K562 (cell line): Measurements from ENCODE around the gene ZNF322. TPM values are rescaled to one million over a fixed set of nuclear protein-coding genes. Genes with fewer than 3 reads are reported as not detected.

Experiments
- ATAC-seq: fragments of 200-7000 bp; cut with Tn5 transposase; 3 replicates; pipeline ENCODE4 v1.9.1; 2020; ENCODE audit warnings: moderate library complexity
- BruUV-seq: library from RNA; stranded (reverse); fragments of 400-500 nt; replicated peaks from 2 replicates; lab custom pipeline; 2021; lab: Mats Ljungman, UMichigan
- CTCF ChIA-PET: fragments of 300-600 bp; formaldehyde crosslinking; extraction: SDS; loops from one replicate; lab custom pipeline; 2021; ENCODE audit warnings: low intra/inter-chr PET ratio; lab: Yijun Ruan, JAX
- POLR2A ChIA-PET: fragments of 300-600, 350-650 bp; sonication (Branson Sonifier 250); formaldehyde crosslinking; extraction: SDS; loops from one replicate; lab custom pipeline; 2021; ENCODE audit warnings: antibody characterized with exemption, inconsistent platforms; lab: Yijun Ruan, JAX
- DNase-seq, 4 experiments: peaks; one replicate each; pipeline versions ENCODE4 v3.0.0 to v3.0.0-alpha.2; 2011 to 2018; ENCODE audit warnings: low spot score in 3 of 4, mixed read lengths in 3 of 4; ENCODE audit errors: extremely low read depth in 1 of 4
- FAIRE-seq: peaks from 2 replicates; lab custom pipeline; 2011; peaks lifted over from hg19 to GRCh38; lab: Jason Lieb, UNC
- H2AFZ ChIP-seq: 2 replicates; pipeline ENCODE4 v1.6.0; 2011; ENCODE audit warnings: low read depth, low read length, control low read depth, inconsistent platforms
- H3K27ac ChIP-seq: fragments of 200-600 bp; 3 replicates; pipeline ENCODE4 v1.8.0; 2011; ENCODE audit warnings: low read depth, mild to moderate bottlenecking, control low read depth, inconsistent platforms, low read length, moderate library complexity, mixed read lengths; ENCODE audit errors: extremely low read depth
- H3K27me3 ChIP-seq, 2 experiments: fragments of 300-600 bp in 1 of 2; 2 replicates in 1 of 2; 3 replicates in 1 of 2; pipeline versions ENCODE4 v1.6.0 to v1.8.0; 2011; ENCODE audit warnings: inconsistent platforms in 2 of 2, low read length in 2 of 2, mild to moderate bottlenecking in 1 of 2, mixed read lengths in 1 of 2, moderate library complexity in 1 of 2; ENCODE audit not compliant: control insufficient read depth in 2 of 2, insufficient read depth in 2 of 2
- H3K36me3 ChIP-seq: fragments of 300-600 bp; 3 replicates; pipeline ENCODE4 v1.8.0; 2011; ENCODE audit warnings: mild to moderate bottlenecking, low read length, inconsistent platforms; ENCODE audit not compliant: control insufficient read depth, insufficient read depth
- H3K4me1 ChIP-seq, 2 experiments: fragments of 200-600 bp in 1 of 2; replicated peaks in 1 of 2; 2 replicates in 1 of 2; 3 replicates in 1 of 2; pipeline versions ENCODE4 v1.5.1 to v1.8.0; 2011; ENCODE audit warnings: inconsistent platforms in 2 of 2, low read length in 2 of 2, mild to moderate bottlenecking in 1 of 2, mixed read lengths in 1 of 2, moderate library complexity in 1 of 2; ENCODE audit not compliant: control insufficient read depth in 2 of 2, insufficient read depth in 2 of 2
- H3K4me2 ChIP-seq: 2 replicates; pipeline ENCODE4 v1.6.1; 2011; ENCODE audit warnings: low read length, control low read depth, inconsistent platforms, mixed read lengths; ENCODE audit not compliant: insufficient read depth
- H3K4me3 ChIP-seq: fragments of 200-600 bp; sonication (generic), shearing (Covaris generic); 2 replicates; pipeline ENCODE4 v1.5.1; 2016; ENCODE audit warnings: control low read depth, inconsistent platforms
- H3K79me2 ChIP-seq: fragments of 200-600 bp; 3 replicates; pipeline ENCODE4 v1.8.0; 2011; ENCODE audit warnings: low read length, inconsistent platforms; ENCODE audit not compliant: control insufficient read depth, insufficient read depth
- H3K9ac ChIP-seq, 2 experiments: 2 replicates each; pipeline versions ENCODE4 v1.6.0 to v1.6.1; 2011; ENCODE audit warnings: low read depth in 2 of 2, low read length in 2 of 2, control low read depth in 1 of 2, inconsistent platforms in 1 of 2, mild to moderate bottlenecking in 1 of 2, mixed read lengths in 1 of 2; ENCODE audit not compliant: insufficient read depth in 1 of 2
- H3K9me1 ChIP-seq: one replicate; pipeline ENCODE4 v1.6.0; 2011; ENCODE audit warnings: inconsistent platforms, mild to moderate bottlenecking, low read length, moderate library complexity; ENCODE audit not compliant: control insufficient read depth, insufficient read depth
- H3K9me3 ChIP-seq: replicated peaks from 2 replicates; pipeline ENCODE4 v1.5.1; 2011; ENCODE audit warnings: low read depth, low read length, inconsistent platforms; ENCODE audit not compliant: control insufficient read depth, insufficient read depth
- H4K20me1 ChIP-seq: replicated peaks from 2 replicates; pipeline ENCODE4 v1.6.1; 2011; ENCODE audit warnings: low read length, inconsistent platforms, mixed read lengths; ENCODE audit not compliant: control insufficient read depth, insufficient read depth
- BDP1 ChIP-seq: IDR thresholded peaks from 3 replicates; pipeline ENCODE4 v1.6.1; 2011; ENCODE audit not compliant: insufficient read length, insufficient read depth
- CREB3 ChIP-seq: fragments of 450-650 bp; conservative IDR thresholded peaks from 2 replicates; pipeline ENCODE4 v1.6.1; 2016; ENCODE audit warnings: missing genetic modification characterization, low read depth, mild to moderate bottlenecking, missing compliant biosample characterization, moderate library complexity
- HNRNPH1 ChIP-seq: fragments of 200-400 bp; formaldehyde crosslinking; optimal IDR thresholded peaks from 2 replicates; pipeline ENCODE3; 2017; ENCODE audit warnings: low read depth, mild to moderate bottlenecking, low read length, moderate library complexity
- KAT2B ChIP-seq: IDR thresholded peaks from one replicate; pipeline ENCODE4 v1.6.1; 2012; ENCODE audit warnings: low read depth, mild to moderate bottlenecking, control low read depth, inconsistent platforms, low read length, moderate library complexity
- PML ChIP-seq: IDR thresholded peaks from 2 replicates; pipeline ENCODE4 v1.6.1; 2012; ENCODE audit warnings: low read length, inconsistent platforms
- RCOR1 ChIP-seq, 2 experiments: IDR thresholded peaks; 2 replicates each; pipeline ENCODE4 v1.6.1; 2012; ENCODE audit warnings: low read depth in 2 of 2, low read length in 2 of 2, borderline replicate concordance in 1 of 2, improper control_type of control experiment in 1 of 2
- SMAD1 ChIP-seq: fragments of 150-350 bp; IDR thresholded peaks from 2 replicates; pipeline ENCODE4 v1.6.1; 2014; ENCODE audit warnings: low read length, low read depth; ENCODE audit not compliant: partially characterized antibody
- SP1 ChIP-seq: sonication (generic); formaldehyde crosslinking; IDR thresholded peaks from 2 replicates; pipeline ENCODE4 v1.8.1; 2022; ENCODE audit warnings: mild to moderate bottlenecking, missing genetic modification reagents
- THAP7 ChIP-seq: fragments of 250-450 bp; sonication (Bioruptor Pico); IDR thresholded peaks from 2 replicates; pipeline ENCODE4 v1.5.0; 2021
- WGBS: fragments of 100-300 bp; shearing (Covaris generic); methylation state at CpG from one replicate; pipeline ENCODE4 v1.1.6; 2016; ENCODE audit warnings: low coverage, mixed read lengths; ENCODE audit not compliant: insufficient coverage; ENCODE audit errors: missing lambda C conversion rate; 5-methylcytosine and 5-hydroxymethylcytosine counted together
- in situ Hi-C: fragments of 300-500 bp; cut with MboI; formaldehyde crosslinking; loops from 4 replicates; pipeline ENCODE4 v1.15.0; 2018; ENCODE audit warnings: inconsistent platforms, mixed read lengths
- intact Hi-C: fragments of 100-400 bp; cut with micrococcal nuclease; formaldehyde crosslinking; loops from 2 replicates; pipeline ENCODE4 v1.14.2; 2022
- polyA plus RNA-seq, 8 experiments: library from polyadenylated mRNA; depleted of rRNA in 4 of 8; stranded (reverse) in 5 of 8; unstranded in 3 of 8; fragments of >200 nt; fragmentation: Nextera tagmentation in 2 of 8; fragmentation: Illumina TruSeq in 1 of 8; extraction: Ambion mirVana in 2 of 8; extraction: Trizol in 1 of 8; gene quantifications; 2 replicates each; pipeline versions ENCODE4 v1.2.1 to v1.2.3, GENCODE V29; 2011 to 2014; ENCODE audit warnings: inconsistent platforms in 1 of 8, missing spikeins in 1 of 8
- total RNA-seq, 7 experiments: library from RNA; depleted of rRNA in 6 of 7; stranded (reverse); fragments of >200 nt in 6 of 7; fragmentation: Illumina TruSeq in 2 of 7; extraction: Trizol in 2 of 7; gene quantifications; 2 replicates each; pipeline versions ENCODE4 v1.2.1 to v1.2.3, GENCODE V29; 2011 to 2021; ENCODE audit warnings: low replicate concordance in 1 of 7
- TF ChIP-seq, protein P1 (sequence below), 2 experiments: fragments of 450-650 bp in 1 of 2; sonication (generic) in 1 of 2; formaldehyde crosslinking; conservative IDR thresholded peaks; 2 replicates each; pipeline versions ENCODE4 v1.4.0 to v1.8.1; 2020 to 2022; ENCODE audit warnings: mild to moderate bottlenecking in 1 of 2, missing genetic modification reagents in 1 of 2

ZNF322 gene
- total and polyA plus RNA-seq, 9 of the 15 experiments (the other 6 are each of a cell fraction or from before 2014, with no cell fraction given): 4.7 to 31.2 (median 18.7) TPM

- H3K27me3 ChIP-seq: no peaks in the 10 kb centered on the region
- H3K4me2 ChIP-seq: peak overlapping the region; percentile 79
- H3K27ac ChIP-seq: peak overlapping the region; percentile 52; the same call in 2 of the 3 replicates
- ATAC-seq (0 out of 3 replicates have a peak, but pooled peaks have one; percentile 1), DNase-seq (peak in 1 of 4 experiments; percentile 64), FAIRE-seq (peak; percentile 78)
- peaks cover 19% of the 10 kb centered on the region for H3K79me2 ChIP-seq
- peaks cover 7% of the 10 kb centered on the region for H3K36me3 ChIP-seq
- H3K4me3 ChIP-seq: peak overlapping the region; percentile 91
- H3K4me1 ChIP-seq: peaks cover 16 to 18% of the 10 kb centered on the region in 2 experiments; a peak in 4 of 5 replicates
- H2AFZ ChIP-seq: peak overlapping the region; percentile 89
- ChIA-PET CTCF (interaction anchor here (0.9 to 1.7 kb wide), 3 partner anchors 21 to 529 kb away, joined by 3 to 6 read pairs (median 4); no protein-coding TSS in a partner anchor), POLR2A (interaction anchor here (0.5 to 7.6 kb wide), 16 partner anchors 20 to 567 kb away, joined by 3 to 141 read pairs (median 4); a partner anchor contains a TSS)
- peak overlapping the region; percentile 59 to 94; a peak in 3 of 4 replicates for H3K9ac ChIP-seq
- no peaks in the 10 kb centered on the region for H3K9me3 ChIP-seq
- no TSS peak for BruUV-seq
- H3K9me1 ChIP-seq: no peaks in the 10 kb centered on the region
- in situ Hi-C loops (loop anchor here (10.0 kb wide), 1 partner anchor 529 kb away; no protein-coding TSS in a partner anchor), intact Hi-C loops (loop anchor here (2.0 kb wide), 2 partner anchors 73 to 419 kb away; no protein-coding TSS in a partner anchor)
- 11% methylated on average over 20 of the region's 20 CpGs for WGBS
- H4K20me1 ChIP-seq: no peaks in the 10 kb centered on the region
- TF ChIP-seq BDP1 (no peak), PML (no peak), SMAD1 (no peak), THAP7 (CRISPR knock-in tag) (peak; percentile 51; the same call in 1 of the 2 replicates), HNRNPH1 (no peak), KAT2B (no peak), SP1 (CRISPR knock-in tag) (no peak), RCOR1 (IDR thresholded peaks at IDR 0.05; ENCODE audit: borderline replicate concordance in 1 of 2, low read depth in 2 of 2, low read length in 2 of 2) (no peak), CREB3 (tag) (peak; percentile 91)
- TF ChIP-seq, protein P1, sequence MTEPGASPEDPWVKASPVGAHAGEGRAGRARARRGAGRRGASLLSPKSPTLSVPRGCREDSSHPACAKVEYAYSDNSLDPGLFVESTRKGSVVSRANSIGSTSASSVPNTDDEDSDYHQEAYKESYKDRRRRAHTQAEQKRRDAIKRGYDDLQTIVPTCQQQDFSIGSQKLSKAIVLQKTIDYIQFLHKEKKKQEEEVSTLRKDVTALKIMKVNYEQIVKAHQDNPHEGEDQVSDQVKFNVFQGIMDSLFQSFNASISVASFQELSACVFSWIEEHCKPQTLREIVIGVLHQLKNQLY (CRISPR knock-in tag; conservative IDR thresholded peaks at IDR 0.05): no peak
Observed at GRCh38 chr6:26593278-26594130, 66.0 kb downstream of the ZNF322 start.
